Calu3 (cell line): ENCODE data around the gene IP6K3. TPM values are rescaled to one million over a fixed set of nuclear protein-coding genes. Genes with fewer than 3 reads are reported as not detected.
A peak's percentile ranks its signal among the peaks of the same experiment; 100 is the strongest.

Experiments
- BruUV-seq: library from RNA; stranded (reverse); fragments of 400-500 nt; replicated peaks from 2 replicates; lab custom pipeline; 2021; lab: Mats Ljungman, UMichigan
- CTCF ChIA-PET: fragments of 300-600 bp; sonication (Branson Sonifier 250); formaldehyde crosslinking; loops from one replicate; lab custom pipeline; 2022; ENCODE audit warnings: antibody characterized with exemption; lab: Charles Lee
- DNase-seq: peaks from one replicate; pipeline ENCODE4 v3.0.0; 2022
- H3K27ac Mint-ChIP-seq: one replicate; pipeline ENCODE4 v1.8.0; 2022; ENCODE audit warnings: mixed read lengths; ENCODE audit not compliant: unreplicated experiment
- H3K27me3 Mint-ChIP-seq: one replicate; pipeline ENCODE4 v1.8.0; 2022; ENCODE audit warnings: mixed read lengths; ENCODE audit not compliant: unreplicated experiment
- H3K36me3 Mint-ChIP-seq: one replicate; pipeline ENCODE4 v1.8.0; 2022; ENCODE audit warnings: mild to moderate bottlenecking, moderate library complexity, mixed read lengths; ENCODE audit not compliant: insufficient read depth, unreplicated experiment
- H3K4me1 Mint-ChIP-seq: one replicate; pipeline ENCODE4 v1.8.0; 2022; ENCODE audit warnings: mild to moderate bottlenecking, low read depth, mixed read lengths; ENCODE audit not compliant: unreplicated experiment
- H3K4me3 Mint-ChIP-seq: one replicate; pipeline ENCODE4 v1.8.0; 2022; ENCODE audit warnings: mild to moderate bottlenecking, low read depth, moderate library complexity, mixed read lengths; ENCODE audit not compliant: unreplicated experiment
- H3K9me3 Mint-ChIP-seq: one replicate; pipeline ENCODE4 v1.8.0; 2022; ENCODE audit warnings: low read depth, mixed read lengths; ENCODE audit not compliant: unreplicated experiment
- CTCF ChIP-seq: fragments of 200-600 bp; IDR thresholded peaks from one replicate; pipeline ENCODE4 v1.8.0; 2022; ENCODE audit warnings: antibody characterized with exemption; ENCODE audit not compliant: unreplicated experiment
- intact Hi-C: fragments of 100-400 bp; cut with micrococcal nuclease; formaldehyde crosslinking; loops from one replicate; pipeline ENCODE4 v1.10.0; 2022; ENCODE audit not compliant: unreplicated experiment
- total RNA-seq: library from RNA; stranded (reverse); gene quantifications from 2 replicates; pipeline ENCODE4 v1.2.3, GENCODE V29; 2022

Gene IP6K3
- total RNA-seq, 1 experiment from 2014 or later = not detected

- no peaks in the 10 kb centered on the region for H3K9me3 Mint-ChIP-seq
- peak overlapping the region; percentile 25 for H3K27ac Mint-ChIP-seq
- no TSS peak for BruUV-seq
- DNase-seq = peak; percentile 53
- H3K27me3 Mint-ChIP-seq = no peaks in the 10 kb centered on the region
- H3K4me3 Mint-ChIP-seq = no peak overlapping the region
- peaks cover 94% of the 10 kb centered on the region for H3K36me3 Mint-ChIP-seq
- TF ChIP-seq CTCF = no peak
- CTCF ChIA-PET = interaction anchor here (0.8 to 1.6 kb wide), 4 partner anchors 14 to 107 kb away, joined by 3 to 5 read pairs (median 3); partner anchors contain the start of gene UQCC2
- peaks cover 9% of the 10 kb centered on the region for H3K4me1 Mint-ChIP-seq
- intact Hi-C loops = no loop called here
These were observed 49.9 kb downstream of the IP6K3 start for GRCh38 chr6:33696548-33697518.

DNA sequence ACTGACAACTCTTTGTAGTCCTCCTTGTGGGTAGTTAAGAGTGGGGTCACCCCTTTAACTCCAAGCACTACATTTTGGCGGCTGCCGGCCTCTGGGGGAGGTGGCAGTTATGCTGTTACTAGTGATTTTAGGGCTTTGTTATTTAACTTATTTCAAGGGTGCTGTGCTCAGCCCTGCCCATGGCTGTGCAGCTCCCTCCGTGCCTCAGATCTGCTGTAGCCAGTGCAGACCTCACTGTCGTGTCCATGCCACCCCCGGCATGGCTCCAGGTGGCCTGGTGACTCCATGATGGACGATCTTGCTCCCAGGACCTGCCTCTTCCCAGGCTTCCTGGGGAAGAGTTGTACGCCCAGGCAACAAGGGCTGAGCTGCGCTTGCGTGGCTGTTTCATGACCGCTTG lies 50.6 kb downstream of the IP6K3 start:
- Mint-ChIP-seq H3K4me3 (no peak overlapping the region), H3K27me3 (no peaks in the 10 kb centered on the region), H3K9me3 (no peaks in the 10 kb centered on the region), H3K36me3 (peaks cover 97% of the 10 kb centered on the region), H3K27ac (no peak overlapping the region), H3K4me1 (peaks cover 9% of the 10 kb centered on the region)
- TF ChIP-seq CTCF = no peak
- CTCF ChIA-PET = no interaction called here
- BruUV-seq = TSS peak; percentile 63
- DNase-seq = no peak
- intact Hi-C loops = no loop called here

GRCh38 chr6:33695451-33695887 lies 51.2 kb downstream of the IP6K3 start:
- H3K36me3 Mint-ChIP-seq = peaks cover 97% of the 10 kb centered on the region
- intact Hi-C loops = no loop called here

GRCh38 chr6:33694977-33695376 lies 51.7 kb downstream of the IP6K3 start:
- no peak for TF ChIP-seq CTCF
- no peak overlapping the region for H3K4me3 Mint-ChIP-seq
- CTCF ChIA-PET = no interaction called here
- intact Hi-C loops = no loop called here
- H3K36me3 Mint-ChIP-seq = peaks cover 95% of the 10 kb centered on the region
- BruUV-seq = no TSS peak
- peaks cover 9% of the 10 kb centered on the region for H3K4me1 Mint-ChIP-seq
- no peaks in the 10 kb centered on the region for H3K27me3 Mint-ChIP-seq
- no peaks in the 10 kb centered on the region for H3K9me3 Mint-ChIP-seq
- H3K27ac Mint-ChIP-seq = no peak overlapping the region
- no peak for DNase-seq

More at GRCh38 chr6:33695451-33695887, 51.2 kb downstream of the IP6K3 start:
- Mint-ChIP-seq H3K4me3 (no peak overlapping the region), H3K27me3 (no peaks in the 10 kb centered on the region), H3K9me3 (no peaks in the 10 kb centered on the region), H3K4me1 (peaks cover 9% of the 10 kb centered on the region), H3K27ac (no peak overlapping the region)
- no TSS peak for BruUV-seq
- DNase-seq = no peak
- TF ChIP-seq CTCF = no peak
- CTCF ChIA-PET = no interaction called here
